Measurements from ENCODE around the gene BRINP3. TPM values are rescaled to one million over a fixed set of nuclear protein-coding genes. Genes with fewer than 3 reads are reported as not detected.

BRINP3 gene
- polyA plus RNA-seq, 2 of the 4 experiments (the other 2 are of a cell fraction) = not detected

GRCh38 chr1:190244406-190244805 lies 233.3 kb downstream of the BRINP3 start:
- FAIRE-seq = no peak
- Histone ChIP-seq H3K9me3 (no peaks in the 10 kb centered on the region), H3K4me3 (no peak overlapping the region), H3K4me1 (no peaks in the 10 kb centered on the region), H3K27ac (no peak overlapping the region), H3K4me2 (no peak overlapping the region)
- no peak for DNase-seq (ENCODE audit: low read depth in 1 of 2, low spot score in 1 of 2)
- no peak for ATAC-seq
- WGBS (ENCODE audit: missing lambda C conversion rate) = 47% methylated on average over 4 of the region's 4 CpGs
- POLR2A ChIA-PET = no interaction called here
- TF ChIP-seq SMC3 (IDR thresholded peaks at IDR 0.05) (no peak), POLR2A (IDR thresholded peaks at IDR 0.05; ENCODE audit: low read length) (no peak), CEBPB (IDR thresholded peaks at IDR 0.05) (no peak), ZSCAN20 (CRISPR knock-in tag; IDR thresholded peaks at IDR 0.05) (no peak), HOXA7 (CRISPR knock-in tag; IDR thresholded peaks at IDR 0.05) (no peak), HOXB13 (CRISPR knock-in tag; IDR thresholded peaks at IDR 0.05; ENCODE audit: low read depth) (no peak), GATA3 (IDR thresholded peaks at IDR 0.05; ENCODE audit: borderline replicate concordance) (no peak), HMGXB4 (CRISPR knock-in tag; IDR thresholded peaks at IDR 0.05; ENCODE audit: borderline replicate concordance) (no peak), ZFP36 (IDR thresholded peaks at IDR 0.05; ENCODE audit: borderline replicate concordance, partially characterized antibody) (no peak), NFE2L2 (conservative IDR thresholded peaks at IDR 0.05; ENCODE audit: low read length) (no peak), POLR2AphosphoS2 (conservative IDR thresholded peaks at IDR 0.05; ENCODE audit: low read length) (no peak), E2F6 (IDR thresholded peaks at IDR 0.05; ENCODE audit: borderline replicate concordance, low read depth) (no peak), FOSL2 (IDR thresholded peaks at IDR 0.05) (no peak), FOSL2 (CRISPR knock-in tag; IDR thresholded peaks at IDR 0.05) (no peak), HDAC2 (IDR thresholded peaks at IDR 0.05) (no peak), KDM1A (IDR thresholded peaks at IDR 0.05; ENCODE audit: low read depth) (no peak), TP53 (CRISPR knock-in tag; IDR thresholded peaks at IDR 0.05) (no peak), BHLHE40 (IDR thresholded peaks at IDR 0.05; ENCODE audit: low read depth, low read length) (no peak), MAFK (IDR thresholded peaks at IDR 0.05; ENCODE audit: partially characterized antibody) (no peak)
- TF ChIP-seq, protein P1, sequence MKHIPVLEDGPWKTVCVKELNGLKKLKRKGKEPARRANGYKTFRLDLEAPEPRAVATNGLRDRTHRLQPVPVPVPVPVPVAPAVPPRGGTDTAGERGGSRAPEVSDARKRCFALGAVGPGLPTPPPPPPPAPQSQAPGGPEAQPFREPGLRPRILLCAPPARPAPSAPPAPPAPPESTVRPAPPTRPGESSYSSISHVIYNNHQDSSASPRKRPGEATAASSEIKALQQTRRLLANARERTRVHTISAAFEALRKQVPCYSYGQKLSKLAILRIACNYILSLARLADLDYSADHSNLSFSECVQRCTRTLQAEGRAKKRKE (CRISPR knock-in tag; IDR thresholded peaks at IDR 0.05; ENCODE audit: low read depth) = no peak
- TF ChIP-seq, protein P2, sequence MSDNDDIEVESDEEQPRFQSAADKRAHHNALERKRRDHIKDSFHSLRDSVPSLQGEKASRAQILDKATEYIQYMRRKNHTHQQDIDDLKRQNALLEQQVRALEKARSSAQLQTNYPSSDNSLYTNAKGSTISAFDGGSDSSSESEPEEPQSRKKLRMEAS (IDR thresholded peaks at IDR 0.05) = no peak
- CTCF ChIA-PET = no interaction called here

- CTCF ChIA-PET = no interaction called here
- Histone ChIP-seq H3K9me3 (no peaks in the 10 kb centered on the region), H3K4me1 (no peaks in the 10 kb centered on the region), H3K4me2 (no peak overlapping the region), H3K27ac (no peak overlapping the region), H3K4me3 (no peak overlapping the region)
- no peak for DNase-seq (ENCODE audit: low read depth in 1 of 2, low spot score in 1 of 2)
- no peak for FAIRE-seq
- TF ChIP-seq RFX5 (IDR thresholded peaks at IDR 0.05) (no peak), JUN (IDR thresholded peaks at IDR 0.05) (no peak), MAFK (IDR thresholded peaks at IDR 0.05; ENCODE audit: partially characterized antibody) (no peak), HMGXB4 (CRISPR knock-in tag; IDR thresholded peaks at IDR 0.05; ENCODE audit: borderline replicate concordance) (no peak), FOXS1 (CRISPR knock-in tag; IDR thresholded peaks at IDR 0.05) (no peak), HOXB13 (CRISPR knock-in tag; IDR thresholded peaks at IDR 0.05; ENCODE audit: low read depth) (no peak), RARB (CRISPR knock-in tag; IDR thresholded peaks at IDR 0.05) (no peak), PHF8 (IDR thresholded peaks at IDR 0.05; ENCODE audit: borderline replicate concordance, low read depth) (no peak), KDM5A (IDR thresholded peaks at IDR 0.05) (no peak)
- TF ChIP-seq, protein P3, sequence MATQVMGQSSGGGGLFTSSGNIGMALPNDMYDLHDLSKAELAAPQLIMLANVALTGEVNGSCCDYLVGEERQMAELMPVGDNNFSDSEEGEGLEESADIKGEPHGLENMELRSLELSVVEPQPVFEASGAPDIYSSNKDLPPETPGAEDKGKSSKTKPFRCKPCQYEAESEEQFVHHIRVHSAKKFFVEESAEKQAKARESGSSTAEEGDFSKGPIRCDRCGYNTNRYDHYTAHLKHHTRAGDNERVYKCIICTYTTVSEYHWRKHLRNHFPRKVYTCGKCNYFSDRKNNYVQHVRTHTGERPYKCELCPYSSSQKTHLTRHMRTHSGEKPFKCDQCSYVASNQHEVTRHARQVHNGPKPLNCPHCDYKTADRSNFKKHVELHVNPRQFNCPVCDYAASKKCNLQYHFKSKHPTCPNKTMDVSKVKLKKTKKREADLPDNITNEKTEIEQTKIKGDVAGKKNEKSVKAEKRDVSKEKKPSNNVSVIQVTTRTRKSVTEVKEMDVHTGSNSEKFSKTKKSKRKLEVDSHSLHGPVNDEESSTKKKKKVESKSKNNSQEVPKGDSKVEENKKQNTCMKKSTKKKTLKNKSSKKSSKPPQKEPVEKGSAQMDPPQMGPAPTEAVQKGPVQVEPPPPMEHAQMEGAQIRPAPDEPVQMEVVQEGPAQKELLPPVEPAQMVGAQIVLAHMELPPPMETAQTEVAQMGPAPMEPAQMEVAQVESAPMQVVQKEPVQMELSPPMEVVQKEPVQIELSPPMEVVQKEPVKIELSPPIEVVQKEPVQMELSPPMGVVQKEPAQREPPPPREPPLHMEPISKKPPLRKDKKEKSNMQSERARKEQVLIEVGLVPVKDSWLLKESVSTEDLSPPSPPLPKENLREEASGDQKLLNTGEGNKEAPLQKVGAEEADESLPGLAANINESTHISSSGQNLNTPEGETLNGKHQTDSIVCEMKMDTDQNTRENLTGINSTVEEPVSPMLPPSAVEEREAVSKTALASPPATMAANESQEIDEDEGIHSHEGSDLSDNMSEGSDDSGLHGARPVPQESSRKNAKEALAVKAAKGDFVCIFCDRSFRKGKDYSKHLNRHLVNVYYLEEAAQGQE (IDR thresholded peaks at IDR 0.05) = no peak
- POLR2A ChIA-PET = no interaction called here
- ATAC-seq = no peak
Observed at GRCh38 chr1:190243056-190243455, 234.6 kb downstream of the BRINP3 start.
